ENCODE measurements around the gene PSENEN.

GRCh38 chr19:35779033-35779432, 33.6 kb downstream of the PSENEN start:
- TF ChIP-seq POLR2A (IDR thresholded peaks at IDR 0.05) (no peak), CTCF (IDR thresholded peaks at IDR 0.05) (no peak)
